Stimulated activated CD4-positive, alpha-beta T cell treated with anti-CD3 and anti-CD28 coated beads, Interleukin-1b, Interleukin-23, amount 100 ng/mL, for 48 hours (primary cell): ENCODE data around the gene CYP19A1.

Experiments used
- DNase-seq: peaks from one replicate; pipeline ENCODE4 v3.0.0-alpha.2; 2020

The CYP19A1 gene

GRCh38 chr15:51322621-51323296, 15.6 kb downstream of the CYP19A1 start:
- DNase-seq, result no peak

GRCh38 chr15:51321316-51321715, 17.1 kb downstream of the CYP19A1 start:
- no peak for DNase-seq

- DNase-seq, result no peak
Measured at GRCh38 chr15:51320843-51321242, 17.6 kb downstream of the CYP19A1 start.

GRCh38 chr15:51319539-51319938, 18.9 kb downstream of the CYP19A1 start:
- DNase-seq, result no peak

GRCh38 chr15:51318382-51319150, 19.8 kb downstream of the CYP19A1 start:
- no peak for DNase-seq

- DNase-seq, result no peak
Measured at GRCh38 chr15:51316636-51317035, 21.8 kb downstream of the CYP19A1 start.

GRCh38 chr15:51315726-51316125, 22.7 kb downstream of the CYP19A1 start:
- no peak for DNase-seq

GRCh38 chr15:51314391-51315337, 23.7 kb downstream of the CYP19A1 start:
- DNase-seq, result no peak

- no peak for DNase-seq
Measured at GRCh38 chr15:51313644-51314280, 24.6 kb downstream of the CYP19A1 start.

GRCh38 chr15:51313074-51313393, 25.4 kb downstream of the CYP19A1 start:
- no peak for DNase-seq

GRCh38 chr15:51312166-51313073, 26.0 kb downstream of the CYP19A1 start:
- no peak for DNase-seq

GRCh38 chr15:51311510-51311909, 26.9 kb downstream of the CYP19A1 start:
- DNase-seq, result no peak

GRCh38 chr15:51310064-51310463, 28.3 kb downstream of the CYP19A1 start:
- no peak for DNase-seq

- DNase-seq, result no peak
Measured at GRCh38 chr15:51307811-51308210, 30.6 kb downstream of the CYP19A1 start.

GRCh38 chr15:51307325-51307724, 31.1 kb downstream of the CYP19A1 start:
- DNase-seq, result no peak

- DNase-seq, result no peak
Measured at GRCh38 chr15:51303462-51303980, 34.9 kb downstream of the CYP19A1 start.

- no peak for DNase-seq
Measured at GRCh38 chr15:51302480-51302879, 35.9 kb downstream of the CYP19A1 start.

- DNase-seq, result no peak
Measured at GRCh38 chr15:51299187-51300015, 39.0 kb downstream of the CYP19A1 start.

- no peak for DNase-seq
Measured at GRCh38 chr15:51298620-51299019, 39.8 kb downstream of the CYP19A1 start.

- no peak for DNase-seq
Measured at GRCh38 chr15:51290720-51291119, 47.7 kb downstream of the CYP19A1 start.

- no peak for DNase-seq
Measured at GRCh38 chr15:51289290-51289689, 49.1 kb downstream of the CYP19A1 start.
